Activated CD8-positive, alpha-beta memory T cell treated with anti-CD3 and anti-CD28 coated beads, Interleukin-2, amount 50 U/mL, for 4 hours (primary cell): ENCODE measurements around the gene RASGRF2.
"Not testable (repeated sequence)": the region's sequence is repeated elsewhere in the genome, so short reads cannot be mapped to it uniquely, and the experiment has no call there.

ENCODE experiments used
- DNase-seq: peaks from one replicate; pipeline ENCODE4 v3.0.0-alpha.2; 2020

Gene RASGRF2

GRCh38 chr5:81021951-81022687 is 62.0 kb downstream of the RASGRF2 start:
- no peak for DNase-seq

- no peak for DNase-seq
Measured at GRCh38 chr5:81022688-81023084, 62.5 kb downstream of the RASGRF2 start.

GRCh38 chr5:81023261-81023970 is 63.3 kb downstream of the RASGRF2 start:
- DNase-seq = no peak

- DNase-seq = no peak
Measured at GRCh38 chr5:81027481-81028058, 67.4 kb downstream of the RASGRF2 start.

- DNase-seq = not testable (repeated sequence)
Measured at GRCh38 chr5:81028888-81029287, 68.7 kb downstream of the RASGRF2 start.

- DNase-seq = not testable (repeated sequence)
Measured at GRCh38 chr5:81029736-81030135, 69.6 kb downstream of the RASGRF2 start.

GRCh38 chr5:81030236-81031034 is 70.3 kb downstream of the RASGRF2 start:
- not testable (repeated sequence) for DNase-seq

- no peak for DNase-seq
Measured at GRCh38 chr5:81035522-81035921, 75.4 kb downstream of the RASGRF2 start.

- no peak for DNase-seq
Measured at GRCh38 chr5:81038495-81038894, 78.3 kb downstream of the RASGRF2 start.

GRCh38 chr5:81044868-81045267 is 84.7 kb downstream of the RASGRF2 start:
- no peak for DNase-seq

- no peak for DNase-seq
Measured at GRCh38 chr5:81045389-81045807, 85.2 kb downstream of the RASGRF2 start.

GRCh38 chr5:81046041-81046440 is 85.9 kb downstream of the RASGRF2 start:
- DNase-seq = no peak

- DNase-seq = no peak
Measured at GRCh38 chr5:81052325-81052724, 92.2 kb downstream of the RASGRF2 start.

GRCh38 chr5:81053282-81053681 is 93.1 kb downstream of the RASGRF2 start:
- DNase-seq = not testable (repeated sequence)

GRCh38 chr5:81058121-81058520 is 98.0 kb downstream of the RASGRF2 start:
- no peak for DNase-seq

- DNase-seq = no peak
Measured at GRCh38 chr5:81065492-81065891, 105.3 kb downstream of the RASGRF2 start.

GRCh38 chr5:81066102-81066501 is 105.9 kb downstream of the RASGRF2 start:
- no peak for DNase-seq

GRCh38 chr5:81067406-81067805 is 107.2 kb downstream of the RASGRF2 start:
- DNase-seq = no peak

- no peak for DNase-seq
Measured at GRCh38 chr5:81068063-81068462, 107.9 kb downstream of the RASGRF2 start.

GRCh38 chr5:81068635-81069034 is 108.5 kb downstream of the RASGRF2 start:
- no peak for DNase-seq

- no peak for DNase-seq
Measured at GRCh38 chr5:81069990-81070389, 109.8 kb downstream of the RASGRF2 start.

GRCh38 chr5:81070571-81071255 is 110.5 kb downstream of the RASGRF2 start:
- DNase-seq = no peak

- DNase-seq = no peak
Measured at GRCh38 chr5:81075041-81075440, 114.9 kb downstream of the RASGRF2 start.
